Measurements from ENCODE around the gene VAV3. TPM values are rescaled to one million over a fixed set of nuclear protein-coding genes. Genes with fewer than 3 reads are reported as not detected.

VAV3 gene
- total RNA-seq, 1 experiment from 2014 or later, result not detected

DNA sequence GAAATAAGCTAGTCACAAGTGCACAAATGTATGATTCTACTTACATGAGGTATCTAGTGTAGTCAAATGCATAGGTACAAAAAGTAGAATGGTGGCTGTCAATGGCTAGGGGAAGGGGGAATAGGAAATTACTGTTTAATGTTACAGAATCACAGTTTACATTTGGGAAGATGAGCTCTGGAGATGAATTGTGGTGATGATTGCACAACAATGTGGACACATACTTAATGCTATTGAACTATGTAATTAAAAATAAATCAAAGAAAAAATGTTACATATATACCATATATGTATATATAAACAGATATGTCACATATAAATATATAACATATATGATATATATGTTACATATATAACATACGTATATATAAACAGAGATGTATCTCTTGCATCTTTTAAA lies 39.4 kb downstream of the VAV3 start:
- no peak overlapping the region for H3K27ac ChIP-seq (ENCODE audit: low read depth, low read length)
- intact Hi-C loops (cut with micrococcal nuclease), result no loop called here
- BruUV-seq (replicated peaks), result no TSS peak
- ATAC-seq (no peak), DNase-seq (ENCODE audit: low read depth, low spot score) (no peak)
- TF ChIP-seq FOSL1 (IDR thresholded peaks at IDR 0.05; ENCODE audit: low read depth) (no peak), TCF7L2 (IDR thresholded peaks at IDR 0.05; ENCODE audit: borderline replicate concordance, extremely low read depth, insufficient read depth, insufficient read length) (no peak), RAD21 (IDR thresholded peaks at IDR 0.05; ENCODE audit: low read depth) (no peak), EZH2phosphoT487 (IDR thresholded peaks at IDR 0.05; ENCODE audit: borderline replicate concordance) (no peak), ZNF274 (IDR thresholded peaks at IDR 0.05; ENCODE audit: low read depth, low read length) (no peak), ZFX (IDR thresholded peaks at IDR 0.05) (no peak), POLR2AphosphoS5 (IDR thresholded peaks at IDR 0.05; ENCODE audit: low read depth, low read length) (no peak), SP1 (IDR thresholded peaks at IDR 0.05; ENCODE audit: low read depth) (no peak), SIN3A (IDR thresholded peaks at IDR 0.05; ENCODE audit: low read depth) (no peak), EZH2 (IDR thresholded peaks at IDR 0.05) (no peak), CEBPB (IDR thresholded peaks at IDR 0.05; ENCODE audit: low read depth) (no peak), POLR2A (IDR thresholded peaks at IDR 0.05; ENCODE audit: borderline replicate concordance, extremely low read depth, insufficient read depth, insufficient read length) (no peak)
- TF ChIP-seq, protein P1, sequence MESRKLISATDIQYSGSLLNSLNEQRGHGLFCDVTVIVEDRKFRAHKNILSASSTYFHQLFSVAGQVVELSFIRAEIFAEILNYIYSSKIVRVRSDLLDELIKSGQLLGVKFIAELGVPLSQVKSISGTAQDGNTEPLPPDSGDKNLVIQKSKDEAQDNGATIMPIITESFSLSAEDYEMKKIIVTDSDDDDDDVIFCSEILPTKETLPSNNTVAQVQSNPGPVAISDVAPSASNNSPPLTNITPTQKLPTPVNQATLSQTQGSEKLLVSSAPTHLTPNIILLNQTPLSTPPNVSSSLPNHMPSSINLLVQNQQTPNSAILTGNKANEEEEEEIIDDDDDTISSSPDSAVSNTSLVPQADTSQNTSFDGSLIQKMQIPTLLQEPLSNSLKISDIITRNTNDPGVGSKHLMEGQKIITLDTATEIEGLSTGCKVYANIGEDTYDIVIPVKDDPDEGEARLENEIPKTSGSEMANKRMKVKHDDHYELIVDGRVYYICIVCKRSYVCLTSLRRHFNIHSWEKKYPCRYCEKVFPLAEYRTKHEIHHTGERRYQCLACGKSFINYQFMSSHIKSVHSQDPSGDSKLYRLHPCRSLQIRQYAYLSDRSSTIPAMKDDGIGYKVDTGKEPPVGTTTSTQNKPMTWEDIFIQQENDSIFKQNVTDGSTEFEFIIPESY (IDR thresholded peaks at IDR 0.05; ENCODE audit: extremely low read depth, insufficient replicate concordance, low read length), result no peak
- H4K20me1 ChIP-seq (ENCODE audit: insufficient read depth), result no peaks in the 10 kb centered on the region
- ChIA-PET CTCF (no interaction called here), POLR2A (no interaction called here), RAD21 (ENCODE audit: low non-redundant PET in 1 of 2, low total read pairs in 2 of 2, uncharacterized antibody in 2 of 2, unreplicated experiment in 2 of 2) (no interaction called here)
- H2AFZ ChIP-seq (ENCODE audit: low read depth, low read length, poor library complexity, severe bottlenecking), result no peak overlapping the region
- H3K4me3 ChIP-seq (replicated peaks in 1 of 2; ENCODE audit: low read depth in 1 of 2, low read length in 2 of 2), result no peak overlapping the region
- no peaks in the 10 kb centered on the region for H3K4me1 ChIP-seq (ENCODE audit: control insufficient read depth in 1 of 2, insufficient read depth in 2 of 2, low read length in 2 of 2)
- H3K9ac ChIP-seq (ENCODE audit: low read length), result no peak overlapping the region
- H3K4me2 ChIP-seq (ENCODE audit: low read length), result no peak overlapping the region
- no peaks in the 10 kb centered on the region for H3K79me2 ChIP-seq (ENCODE audit: insufficient read depth, low read length)
- no peaks in the 10 kb centered on the region for H3K9me2 ChIP-seq (ENCODE audit: insufficient read depth)
- no peaks in the 10 kb centered on the region for H3K36me3 ChIP-seq (ENCODE audit: control insufficient read depth in 1 of 2, insufficient read depth in 2 of 2, low read length in 2 of 2)
- no peaks in the 10 kb centered on the region for H3K9me3 ChIP-seq (ENCODE audit: control insufficient read depth in 1 of 2, insufficient read depth in 1 of 2, low read depth in 1 of 2, low read length in 2 of 2)
- 0 out of 2 replicates have a peak, but pooled peaks cover 4% of the 10 kb centered on the region for H3K27me3 ChIP-seq (ENCODE audit: insufficient read depth, low read length)
